Kidney (tissue), 14 donors: ENCODE data around the gene MLPH. TPM values are rescaled to one million over a fixed set of nuclear protein-coding genes. Genes with fewer than 3 reads are reported as not detected.

ENCODE experiments used
- DNase-seq, 5 donors: peaks; one replicate each; pipeline ENCODE4 v3.0.0-alpha.2; 2013 to 2020
- FAIRE-seq: peaks from 2 replicates; lab custom pipeline; 2012; peaks lifted over from hg19 to GRCh38; lab: Jason Lieb, UNC
- H3K27ac ChIP-seq, 2 donors: one replicate each; pipeline ENCODE4 v1.7.0; 2013; ENCODE audit warnings: low read depth in 2 of 2, low read length in 2 of 2, inconsistent platforms in 1 of 2
- H3K27me3 ChIP-seq: one replicate; pipeline ENCODE4 v1.7.1; 2013; ENCODE audit warnings: low read length, inconsistent platforms; ENCODE audit not compliant: control insufficient read depth, insufficient read depth
- H3K36me3 ChIP-seq, 3 donors: one replicate each; pipeline versions ENCODE4 v1.7.0 to v1.7.1; 2013; ENCODE audit warnings: low read length in 3 of 3, control low read depth in 1 of 3, inconsistent platforms in 1 of 3; ENCODE audit not compliant: insufficient read depth in 3 of 3, control insufficient read depth in 2 of 3
- H3K4me1 ChIP-seq, 3 donors: one replicate each; pipeline versions ENCODE4 v1.7.0 to v1.7.1; 2013; ENCODE audit warnings: low read length in 3 of 3, inconsistent platforms in 1 of 3, low read depth in 1 of 3; ENCODE audit not compliant: control insufficient read depth in 2 of 3, insufficient read depth in 2 of 3
- H3K4me3 ChIP-seq, 3 donors: one replicate each; pipeline versions ENCODE4 v1.7.0 to v1.8.1; 2013; ENCODE audit warnings: low read length in 3 of 3, control low read depth in 1 of 3, inconsistent platforms in 1 of 3
- H3K9ac ChIP-seq, 3 donors: one replicate each; pipeline versions ENCODE4 v1.7.0 to v1.7.1; 2013; ENCODE audit warnings: low read length in 3 of 3, control low read depth in 1 of 3, inconsistent platforms in 1 of 3
- H3K9me3 ChIP-seq, 3 donors: one replicate each; pipeline versions ENCODE4 v1.7.0 to v1.7.1; 2013; ENCODE audit warnings: low read length in 3 of 3, control low read depth in 1 of 3, inconsistent platforms in 1 of 3; ENCODE audit not compliant: control insufficient read depth in 2 of 3, insufficient read depth in 1 of 3
- intact Hi-C: fragments of 100-400 bp; cut with DNase I; formaldehyde crosslinking; loops from one replicate; pipeline ENCODE4 v1.11.1; 2022
- polyA plus RNA-seq: library from polyadenylated mRNA; stranded (reverse); fragments of 350-450 nt; fragmentation: Illumina TruSeq; extraction: RNeasy Lipid Tissue Mini Kit (QIAGEN cat#74804); gene quantifications from one replicate; pipeline ENCODE4 v1.2.3, GENCODE V29; 2014; ENCODE audit warnings: low read depth, low replicate concordance; ENCODE audit not compliant: insufficient read depth
- total RNA-seq: library from RNA; stranded (reverse); fragmentation: NEBNext Ultra II Directional; extraction: Animal tissue kit (Norgen Biotek cat#: 25700); gene quantifications from one replicate; pipeline ENCODE4 v1.2.1, GENCODE V29; 2021
- TF ChIP-seq, protein P1 (sequence below): IDR thresholded peaks from 3 replicates; pipeline ENCODE4 v1.5.1; 2012; ENCODE audit warnings: mild to moderate bottlenecking, moderate library complexity, borderline replicate concordance; ENCODE audit not compliant: insufficient read depth; ENCODE audit errors: extremely low read depth
- donor health status: control.
- donor health status: control.
- donor health status: control.
- donor health status: control.
- donor health status: control.
- donor health status: DM: yes; HTN: yes; CAD: no.
- donor health status: Normal renal cell carcinoma (clear cell type).

MLPH gene
- total and polyA plus RNA-seq, 2 donors from 2014 or later = 4.6 to 9.6 TPM

DNA sequence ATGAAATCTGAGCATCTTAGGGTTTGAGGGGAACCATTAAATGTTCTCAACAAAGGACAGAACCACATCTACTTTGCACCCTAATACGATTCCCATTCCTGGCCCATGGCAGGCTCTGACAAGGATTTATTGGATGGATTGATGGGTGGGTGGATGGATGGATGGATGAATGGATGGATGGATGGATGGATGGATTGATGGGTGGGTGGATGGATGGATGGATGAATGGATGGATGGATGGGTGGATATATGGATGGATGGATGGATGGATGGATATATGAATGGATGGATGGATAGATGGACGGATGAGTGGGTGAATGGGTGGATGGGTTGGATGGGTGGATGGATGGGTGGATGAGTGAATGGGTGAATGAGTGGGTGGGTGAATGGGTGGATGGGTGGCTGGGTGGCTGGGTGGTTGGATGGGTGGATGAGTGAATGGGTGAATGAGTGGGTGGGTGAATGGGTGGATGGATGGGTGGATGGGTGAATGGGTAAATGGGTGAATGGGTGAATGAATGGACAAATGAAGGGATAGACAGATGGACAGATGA lies 29.6 kb upstream of the MLPH start:
- DNase-seq (no peak), FAIRE-seq (no peak)
- Histone ChIP-seq H3K4me3 (no peak overlapping the region), H3K27me3 (no peaks in the 10 kb centered on the region), H3K4me1 (no peaks in the 10 kb centered on the region), H3K36me3 (no peaks in the 10 kb centered on the region), H3K9me3 (no peaks in the 10 kb centered on the region), H3K27ac (no peak overlapping the region), H3K9ac (no peak overlapping the region)
- intact Hi-C loops = no loop called here
- TF ChIP-seq, protein P1, sequence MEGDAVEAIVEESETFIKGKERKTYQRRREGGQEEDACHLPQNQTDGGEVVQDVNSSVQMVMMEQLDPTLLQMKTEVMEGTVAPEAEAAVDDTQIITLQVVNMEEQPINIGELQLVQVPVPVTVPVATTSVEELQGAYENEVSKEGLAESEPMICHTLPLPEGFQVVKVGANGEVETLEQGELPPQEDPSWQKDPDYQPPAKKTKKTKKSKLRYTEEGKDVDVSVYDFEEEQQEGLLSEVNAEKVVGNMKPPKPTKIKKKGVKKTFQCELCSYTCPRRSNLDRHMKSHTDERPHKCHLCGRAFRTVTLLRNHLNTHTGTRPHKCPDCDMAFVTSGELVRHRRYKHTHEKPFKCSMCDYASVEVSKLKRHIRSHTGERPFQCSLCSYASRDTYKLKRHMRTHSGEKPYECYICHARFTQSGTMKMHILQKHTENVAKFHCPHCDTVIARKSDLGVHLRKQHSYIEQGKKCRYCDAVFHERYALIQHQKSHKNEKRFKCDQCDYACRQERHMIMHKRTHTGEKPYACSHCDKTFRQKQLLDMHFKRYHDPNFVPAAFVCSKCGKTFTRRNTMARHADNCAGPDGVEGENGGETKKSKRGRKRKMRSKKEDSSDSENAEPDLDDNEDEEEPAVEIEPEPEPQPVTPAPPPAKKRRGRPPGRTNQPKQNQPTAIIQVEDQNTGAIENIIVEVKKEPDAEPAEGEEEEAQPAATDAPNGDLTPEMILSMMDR = no peak

DNA sequence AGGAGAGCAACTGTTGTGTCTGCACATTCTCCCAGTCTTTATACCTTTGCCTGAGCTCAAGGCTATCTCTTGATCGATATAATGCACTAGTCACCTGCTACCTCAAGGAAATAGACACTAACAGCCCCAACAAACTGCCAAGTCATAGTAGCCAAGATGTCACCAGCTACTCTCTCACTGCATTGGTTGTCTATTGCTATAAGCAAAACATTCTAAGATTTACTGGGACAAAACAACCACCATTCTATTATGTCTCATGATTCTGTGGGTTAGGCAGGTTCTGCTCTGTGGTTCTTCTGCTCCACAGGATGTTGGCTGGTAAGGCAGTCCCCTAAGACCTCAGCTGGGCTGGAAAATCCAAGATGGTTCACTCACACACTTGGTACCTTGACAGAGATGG lies 28.5 kb upstream of the MLPH start:
- H3K4me1 ChIP-seq = no peaks in the 10 kb centered on the region
- H3K4me3 ChIP-seq = no peak overlapping the region
- no peak overlapping the region for H3K9ac ChIP-seq
- no peaks in the 10 kb centered on the region for H3K27me3 ChIP-seq
- no peak overlapping the region for H3K27ac ChIP-seq
- intact Hi-C loops = no loop called here
- FAIRE-seq (no peak), DNase-seq (no peak)
- H3K36me3 ChIP-seq = no peaks in the 10 kb centered on the region
- no peaks in the 10 kb centered on the region for H3K9me3 ChIP-seq
- TF ChIP-seq, protein P1 = no peak

DNA sequence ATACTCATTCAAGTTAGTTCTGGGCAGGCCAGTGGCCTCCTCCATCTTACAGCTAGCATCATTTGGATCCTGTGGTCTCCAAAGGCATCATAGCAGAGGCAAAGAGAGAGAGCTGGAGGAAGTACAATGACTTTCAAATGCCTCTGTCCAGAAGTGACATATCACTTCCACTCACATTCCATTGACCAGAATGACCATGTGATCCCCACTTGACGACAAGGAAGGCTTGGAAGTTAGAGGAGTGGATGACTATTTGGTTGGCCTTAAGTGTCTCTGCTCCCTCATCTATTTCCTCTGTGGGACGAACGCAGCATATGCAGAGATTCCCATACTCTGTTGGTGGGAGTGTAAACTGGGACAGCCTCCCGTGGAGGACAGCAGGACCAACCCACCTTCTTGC lies 27.8 kb upstream of the MLPH start:
- TF ChIP-seq, protein P1 = no peak
- H3K4me1 ChIP-seq = no peaks in the 10 kb centered on the region
- H3K27ac ChIP-seq = no peak overlapping the region
- H3K9ac ChIP-seq = no peak overlapping the region
- intact Hi-C loops = no loop called here
- DNase-seq (no peak), FAIRE-seq (no peak)
- no peak overlapping the region for H3K4me3 ChIP-seq
- no peaks in the 10 kb centered on the region for H3K36me3 ChIP-seq
- H3K27me3 ChIP-seq = no peaks in the 10 kb centered on the region
- H3K9me3 ChIP-seq = no peaks in the 10 kb centered on the region

DNA sequence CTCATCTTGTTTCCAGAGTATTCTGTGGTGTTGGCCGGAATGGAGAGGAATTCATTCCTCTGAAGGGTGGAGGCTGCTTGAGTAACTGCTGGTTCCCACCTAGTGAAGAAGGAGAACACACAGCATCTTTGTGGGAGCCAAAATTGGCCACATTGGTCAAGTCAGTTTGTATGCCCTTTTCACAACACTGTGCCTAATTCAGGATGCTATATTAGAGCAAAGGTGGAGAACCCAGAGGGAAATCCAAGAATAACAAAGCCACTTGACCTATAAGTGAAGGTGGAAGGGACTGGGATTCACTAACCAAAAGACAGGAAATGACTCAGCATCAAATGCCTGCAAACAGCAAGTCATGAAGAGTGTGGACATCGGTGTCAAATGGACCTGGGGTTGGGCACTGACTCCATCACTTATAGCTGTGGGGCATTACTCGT lies 27.3 kb upstream of the MLPH start:
- DNase-seq = no peak
- FAIRE-seq = no peak
- intact Hi-C loops = no loop called here
- Histone ChIP-seq H3K4me1 (no peaks in the 10 kb centered on the region), H3K9ac (no peak overlapping the region), H3K4me3 (no peak overlapping the region), H3K27me3 (no peaks in the 10 kb centered on the region), H3K9me3 (no peaks in the 10 kb centered on the region), H3K36me3 (no peaks in the 10 kb centered on the region), H3K27ac (no peak overlapping the region)
- TF ChIP-seq, protein P1 = no peak
